ENCODE data around the gene CD82.

Gene CD82

DNA sequence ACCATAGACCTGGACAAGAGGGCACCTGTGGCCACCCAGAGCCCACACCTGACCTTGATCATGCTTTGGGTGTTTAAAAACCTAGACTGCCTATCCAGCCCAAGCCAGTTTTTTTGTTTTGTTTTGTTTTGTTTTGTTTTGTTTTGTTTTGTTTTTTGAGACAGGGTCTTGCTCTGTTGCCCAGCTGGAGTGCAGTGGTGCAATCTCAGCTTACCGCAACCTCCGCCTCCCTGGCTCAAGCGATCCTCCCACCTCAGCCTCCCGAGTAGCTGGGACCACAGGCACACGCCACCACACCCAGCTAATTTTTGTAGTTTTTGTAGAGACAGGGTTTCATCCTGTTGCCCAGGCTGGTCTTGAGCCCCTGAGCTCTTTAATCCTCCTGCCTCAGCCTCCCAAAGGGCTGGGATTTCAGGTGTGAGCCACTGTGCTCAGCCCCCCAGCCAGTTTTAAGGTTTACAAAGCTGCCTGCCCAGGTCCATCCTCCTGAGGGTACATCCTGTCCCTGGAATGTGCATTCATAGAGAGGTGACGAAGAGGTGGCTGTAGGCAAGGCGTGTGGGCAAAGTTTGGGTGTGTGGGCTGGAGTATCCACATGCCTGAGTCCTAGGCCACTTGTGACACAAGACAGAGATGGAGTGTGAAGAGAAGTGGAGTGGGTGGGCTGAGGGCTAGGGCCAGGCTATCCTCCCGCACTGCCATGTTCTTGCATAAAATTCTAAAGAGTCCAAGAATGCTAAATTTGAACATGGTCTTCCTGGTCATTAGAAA is 3.3 kb upstream of the CD82 start:
- DNase-seq, result no peak

DNA sequence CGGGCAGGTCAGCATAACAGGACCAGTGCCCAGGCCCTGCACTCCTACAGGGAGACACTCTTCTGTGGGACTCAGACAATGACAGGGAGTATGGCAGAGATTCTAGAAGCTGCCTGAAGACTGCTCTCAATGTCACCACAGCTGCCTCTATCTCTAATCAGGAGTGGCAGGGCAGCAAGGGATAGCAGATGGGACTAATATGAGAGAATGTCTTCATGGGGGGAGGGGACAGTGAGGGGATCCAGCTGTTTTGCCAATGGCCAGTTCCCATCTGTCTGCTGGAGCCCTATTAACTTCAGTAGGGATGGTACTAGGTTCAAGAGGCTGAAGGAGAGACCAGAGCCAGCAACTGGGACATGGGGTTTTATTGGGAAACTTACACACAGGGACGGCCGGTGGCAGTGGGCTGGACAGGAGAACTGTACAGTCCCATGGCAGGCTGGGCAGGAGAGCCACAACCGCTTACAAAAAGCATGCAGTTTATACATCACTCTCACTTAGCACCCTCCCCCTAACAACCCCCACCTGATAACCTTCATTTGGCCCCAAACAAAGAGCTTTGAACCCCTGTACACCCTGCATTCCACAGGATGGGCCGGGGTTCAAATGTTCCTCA is 2.5 kb upstream of the CD82 start:
- DNase-seq, result no peak

DNA sequence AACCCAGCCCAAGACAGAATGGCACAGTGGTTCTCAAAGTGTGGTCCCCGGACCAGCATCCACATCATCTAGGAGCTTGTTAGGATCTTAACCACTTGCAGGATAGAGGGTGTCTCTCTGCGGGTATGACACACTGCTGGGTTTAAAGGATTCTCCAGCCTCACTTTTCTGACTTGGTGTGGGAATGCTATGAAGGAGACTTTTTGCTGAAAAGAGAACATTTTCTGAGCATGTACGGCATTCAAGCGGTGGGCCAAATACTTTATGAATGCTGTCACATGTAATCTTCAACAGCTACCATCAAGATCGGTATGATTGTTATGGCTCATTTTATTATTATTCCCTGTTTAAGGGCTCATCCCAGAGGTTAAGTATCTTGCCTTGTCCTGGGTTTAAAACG is 1.8 kb upstream of the CD82 start:
- no peak for DNase-seq

DNA sequence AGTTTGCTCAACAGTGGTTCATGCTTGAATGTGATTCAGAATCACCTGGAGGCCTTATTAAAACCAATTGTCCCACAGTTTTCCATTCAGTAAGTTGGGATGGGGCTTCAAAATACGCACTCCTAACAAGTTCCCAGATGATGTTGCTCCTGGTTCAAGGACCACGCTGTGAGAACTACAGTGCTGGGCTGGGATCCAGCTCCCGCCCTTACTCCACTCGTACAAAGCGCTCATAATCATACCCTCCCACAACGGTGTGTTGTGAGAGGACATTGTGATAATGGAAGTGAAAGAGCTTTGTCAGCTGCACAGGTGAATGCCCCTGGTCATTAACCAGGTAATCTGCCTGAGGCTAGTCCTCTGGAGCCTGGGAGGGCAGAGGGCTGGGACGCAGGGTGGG is 1.3 kb upstream of the CD82 start:
- no peak for DNase-seq

DNA sequence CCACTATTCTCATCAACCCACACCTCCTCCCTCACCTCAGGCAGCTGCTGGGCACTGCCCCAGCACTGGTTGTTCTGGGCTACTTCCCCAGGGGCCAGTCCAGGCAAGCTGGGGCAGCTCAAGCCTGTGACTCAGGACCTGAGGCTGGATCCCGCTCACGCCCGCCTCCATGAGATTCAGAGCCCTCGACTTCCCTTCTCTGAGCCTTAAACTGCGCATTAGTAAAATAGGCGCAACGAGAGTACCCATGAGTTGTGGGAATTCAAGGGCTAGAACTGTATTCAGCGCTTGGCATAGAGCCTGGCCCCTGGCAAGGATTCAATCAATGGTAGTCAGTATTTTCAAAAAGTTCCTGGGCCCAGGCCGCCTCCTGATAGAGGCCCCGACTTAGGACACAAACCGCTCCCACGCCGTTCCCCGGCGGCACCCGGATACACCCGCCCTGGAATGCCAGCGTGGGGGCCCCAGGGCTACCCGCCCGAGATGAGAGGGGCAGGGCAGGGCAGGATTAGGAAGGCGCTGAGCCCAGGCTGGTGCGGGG is 723 bp upstream of the CD82 start:
- no peak for DNase-seq

DNA sequence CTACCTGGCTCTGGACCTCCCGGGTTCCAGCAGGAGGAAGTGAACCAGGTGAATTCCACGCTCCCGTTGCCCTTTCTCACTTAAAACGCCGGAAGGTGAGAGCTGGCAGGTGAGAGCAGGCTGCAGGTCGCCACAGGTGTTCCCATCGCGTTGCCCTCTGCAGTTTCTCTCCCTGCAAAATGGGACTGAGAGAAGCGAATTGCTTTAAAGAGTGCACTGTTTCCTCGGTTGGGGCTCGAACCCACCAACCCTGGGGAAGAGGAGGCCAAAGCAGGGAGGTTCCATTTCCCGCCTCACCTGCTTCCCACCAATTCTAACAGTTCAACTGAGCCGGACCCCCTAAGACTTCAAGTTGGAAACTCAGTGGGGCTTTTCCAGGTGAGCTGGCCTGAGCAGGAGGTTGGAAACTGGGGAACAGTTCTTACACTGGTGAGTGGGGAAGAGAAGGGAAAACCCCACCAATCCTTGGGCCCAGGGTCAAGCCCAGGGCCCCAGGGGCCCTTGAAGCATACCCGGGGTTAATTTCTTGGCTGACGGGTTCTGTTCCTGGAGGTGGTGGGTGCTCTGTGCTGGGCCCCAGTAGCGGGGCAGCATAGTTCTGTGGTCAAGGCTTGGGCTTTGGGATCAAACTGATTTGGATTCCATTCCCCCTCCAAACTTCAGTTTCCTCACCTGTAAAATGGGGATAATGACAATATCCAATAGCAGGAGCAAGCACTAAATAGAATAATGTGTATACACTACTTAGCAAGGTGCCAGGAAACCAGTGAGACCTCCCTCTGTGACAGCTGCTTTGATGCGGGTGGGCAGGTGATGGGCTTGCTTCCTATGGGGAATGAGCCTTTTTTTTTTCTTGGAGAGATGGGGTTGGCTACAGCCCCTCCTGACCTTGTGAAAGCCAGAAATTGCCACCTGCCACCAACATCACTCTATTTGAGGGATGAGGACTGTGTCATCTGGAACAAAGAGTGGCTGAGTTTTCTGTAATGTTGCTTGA is 788 bp downstream of the CD82 start:
- no peak for DNase-seq

DNA sequence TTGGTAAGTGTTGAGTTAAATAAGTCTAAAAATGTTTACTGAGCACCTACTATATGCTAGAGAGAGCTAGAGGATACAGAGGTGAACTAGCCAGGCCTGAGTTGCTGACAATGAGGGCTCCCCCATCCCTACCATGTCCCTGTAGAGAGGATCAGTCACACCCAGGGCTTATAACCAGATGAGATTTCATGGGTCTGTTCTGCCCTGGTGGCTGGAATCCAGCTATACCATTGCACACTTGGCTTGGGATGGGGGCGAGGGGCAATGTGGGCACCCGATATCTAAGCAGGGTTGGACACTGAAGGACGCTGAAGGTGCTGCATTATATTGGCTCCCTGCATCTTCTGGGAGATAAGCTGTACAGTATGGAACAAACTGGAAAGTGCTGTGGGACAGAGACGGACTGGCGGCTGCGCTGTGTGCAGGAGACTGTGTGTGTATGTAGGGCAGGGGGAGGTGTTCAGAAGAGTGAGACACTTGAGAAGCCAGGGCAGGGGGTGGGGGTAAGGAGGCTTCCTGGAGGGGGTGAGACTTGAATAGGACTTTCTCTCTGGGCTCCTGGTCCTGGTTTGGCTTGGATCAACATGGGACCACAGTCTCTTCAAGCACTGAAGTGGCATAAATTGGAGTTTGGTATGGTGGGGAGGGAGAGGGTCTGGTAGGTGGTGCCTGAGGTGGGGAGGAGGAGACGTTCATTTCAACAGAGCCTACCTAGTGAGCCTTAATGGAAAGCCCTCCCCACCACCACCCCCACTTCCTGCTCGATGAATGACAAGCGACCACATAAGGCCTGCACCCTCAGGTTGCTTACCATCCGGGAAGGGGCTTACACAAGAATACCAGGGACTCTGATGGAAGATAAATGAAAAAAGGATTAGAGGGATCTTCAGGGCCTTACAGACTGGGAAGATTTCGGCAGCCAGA is 1.8 kb downstream of the CD82 start:
- DNase-seq, result no peak

DNA sequence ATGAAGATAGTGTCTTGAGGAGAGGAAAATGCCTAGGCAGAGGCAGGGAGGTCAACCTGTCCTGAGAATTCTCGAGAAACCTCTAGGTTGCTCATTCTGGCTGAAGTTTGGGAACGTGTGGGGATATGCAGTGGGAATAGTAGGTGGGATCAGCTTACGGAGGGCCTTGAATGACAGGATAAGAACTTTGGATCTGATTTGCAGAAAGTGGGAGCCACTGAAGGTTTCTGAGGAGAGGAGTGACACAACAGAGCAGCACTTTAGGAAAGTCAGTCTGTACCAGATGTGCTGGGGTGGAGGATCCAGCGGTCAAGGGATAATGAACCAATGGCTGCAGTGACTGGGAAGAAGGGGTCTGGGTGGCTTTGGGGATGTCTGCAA is 2.4 kb downstream of the CD82 start:
- DNase-seq, result no peak

DNA sequence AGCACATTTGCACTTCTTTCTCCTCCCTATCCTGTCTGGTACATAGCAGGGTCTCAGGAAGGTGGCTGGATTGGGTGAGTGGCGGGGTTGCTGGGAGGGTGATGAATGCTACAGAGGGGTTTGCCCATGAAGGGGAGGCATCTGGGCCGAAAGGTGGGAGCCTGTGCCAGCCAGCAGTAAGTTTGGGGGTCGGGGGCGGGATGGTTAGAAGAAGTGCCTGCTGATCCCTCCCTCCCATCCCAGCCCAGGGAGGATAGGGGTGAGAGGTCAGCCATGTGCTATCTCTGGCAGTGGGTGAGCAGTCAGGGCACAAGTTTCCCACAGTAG is 2.8 kb downstream of the CD82 start:
- DNase-seq, result no peak

DNA sequence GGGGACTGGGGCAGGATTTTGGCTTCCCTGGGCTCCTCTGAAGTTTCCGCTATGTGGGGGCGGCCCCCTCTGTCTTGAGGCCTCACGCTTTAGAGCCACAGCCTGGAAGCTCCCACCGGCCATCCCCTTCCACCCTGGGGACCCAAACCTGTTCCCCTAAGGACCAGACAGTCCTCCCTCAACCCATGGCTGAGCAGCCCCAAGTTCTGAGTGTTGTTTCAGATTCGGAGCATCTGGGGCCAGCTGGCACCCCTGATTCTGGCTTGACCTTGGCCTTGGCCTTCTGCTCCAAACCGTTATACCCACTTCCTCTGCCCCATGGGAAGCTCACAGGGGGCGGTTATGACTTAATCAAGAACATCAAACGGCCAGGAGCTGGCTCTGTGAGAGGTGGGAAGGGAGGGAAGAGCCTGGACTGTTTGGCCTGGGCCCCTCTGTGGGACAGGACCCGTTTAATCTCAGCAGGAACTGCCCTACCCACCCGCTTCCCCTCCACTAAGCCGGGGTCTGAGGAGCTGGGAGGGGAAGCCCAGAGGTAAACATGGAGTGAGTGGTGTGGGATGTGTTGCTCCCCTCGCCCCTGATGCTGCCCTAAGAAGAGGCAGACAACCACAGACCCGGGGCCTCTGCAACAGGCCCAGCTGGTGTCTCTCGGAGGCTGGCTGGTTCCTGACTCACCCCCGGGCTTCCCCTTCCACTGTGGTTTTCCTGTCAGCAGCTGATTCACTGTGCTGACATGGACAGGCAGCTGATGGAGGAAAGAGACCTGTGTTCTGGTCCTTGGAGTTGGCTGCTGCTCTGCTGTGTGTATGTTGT is 3.4 kb downstream of the CD82 start:
- DNase-seq, result peak; percentile 57

DNA sequence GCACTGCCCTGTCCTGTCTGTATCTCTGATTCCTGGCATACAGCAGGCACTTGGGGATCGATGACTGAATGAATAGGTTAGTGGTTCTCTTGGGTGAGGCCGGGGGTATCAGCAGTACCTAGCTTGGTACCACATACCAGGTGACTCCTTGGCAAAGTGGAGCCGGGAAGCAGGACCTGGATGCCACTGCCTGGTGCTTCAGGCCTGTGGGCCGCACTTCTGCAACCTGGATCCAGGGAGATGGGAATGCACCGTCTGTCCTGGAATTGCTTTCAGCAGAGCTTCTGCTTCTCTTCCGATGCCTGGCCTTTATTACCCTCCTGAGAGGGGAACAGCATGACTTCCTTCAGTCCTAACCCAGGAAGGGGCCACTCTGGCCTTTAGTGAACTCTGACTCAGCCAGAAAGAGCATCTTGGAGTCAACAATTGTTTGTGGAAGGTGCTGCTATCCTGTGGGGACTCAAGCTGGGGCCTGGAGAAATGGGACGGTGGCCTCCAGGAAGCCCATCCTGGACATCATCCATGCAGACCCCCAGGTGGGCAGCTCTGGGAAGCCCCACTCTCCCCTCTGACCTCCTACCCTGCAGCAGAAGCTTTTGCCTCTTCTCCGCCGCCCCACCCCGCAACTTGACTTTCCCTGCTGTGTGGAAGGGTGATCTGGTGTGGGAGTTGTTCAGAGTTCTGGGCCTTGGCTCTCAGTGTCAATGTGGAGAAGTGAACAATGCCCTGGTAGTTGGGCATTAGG is 5.1 kb downstream of the CD82 start:
- DNase-seq, result no peak

DNA sequence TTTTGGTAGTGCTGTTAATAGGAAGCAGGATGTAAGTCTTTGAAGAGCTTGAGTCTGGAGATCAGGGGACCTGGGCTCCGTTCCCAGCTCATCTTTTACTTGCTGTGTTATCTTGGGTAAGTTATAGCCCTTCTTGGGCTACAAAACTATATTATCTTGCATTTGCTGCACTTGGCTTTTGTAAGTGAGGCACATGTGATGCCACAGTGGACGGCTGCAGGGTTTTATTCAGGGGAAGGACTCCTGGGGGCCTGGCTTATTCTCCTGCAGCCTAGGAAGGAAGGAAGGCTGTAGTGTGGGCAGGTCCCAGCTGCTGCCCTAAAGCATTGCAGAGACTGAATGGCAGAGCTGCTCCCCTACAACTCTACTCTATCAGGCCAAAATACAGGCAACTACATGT is 6.4 kb downstream of the CD82 start:
- no peak for DNase-seq

DNA sequence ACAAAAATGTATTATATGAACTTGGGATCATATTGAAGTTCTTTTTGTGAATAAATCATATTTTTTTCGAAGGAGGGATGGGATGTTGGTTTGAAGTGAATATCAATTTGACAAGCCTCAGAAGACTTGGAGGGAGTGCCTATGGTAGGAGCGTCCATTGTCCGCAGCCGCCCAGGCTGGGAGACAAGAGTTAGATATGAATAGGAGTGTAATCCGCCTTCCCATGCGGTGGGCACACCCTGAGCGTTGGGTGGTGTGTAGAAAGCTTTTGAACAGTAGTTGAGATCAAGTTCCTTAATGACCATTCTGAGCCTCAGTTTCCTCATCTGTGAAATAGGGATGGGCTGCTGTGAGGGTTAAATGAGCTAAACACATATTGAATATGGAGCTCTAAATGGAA is 7.0 kb downstream of the CD82 start:
- DNase-seq, result no peak

DNA sequence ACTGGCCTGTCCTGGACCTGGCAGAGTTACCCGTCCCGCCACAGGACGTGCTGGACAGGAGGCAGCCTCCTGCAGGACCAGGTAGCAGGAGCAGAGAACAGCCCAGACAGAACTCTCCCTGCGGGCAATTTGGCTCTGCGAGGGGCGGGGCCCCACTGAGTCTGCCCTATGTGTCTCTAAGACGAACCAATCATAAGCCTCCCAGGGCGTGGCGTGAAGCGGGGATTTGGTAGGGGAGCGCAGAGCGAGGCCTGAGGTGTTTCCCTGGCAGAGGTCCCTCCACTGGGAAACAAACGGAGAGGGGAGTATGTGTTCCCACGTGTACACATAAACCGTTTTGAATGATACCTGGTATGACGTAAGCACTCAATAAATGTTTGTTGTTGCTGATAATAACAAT is 7.4 kb downstream of the CD82 start:
- DNase-seq, result no peak

DNA sequence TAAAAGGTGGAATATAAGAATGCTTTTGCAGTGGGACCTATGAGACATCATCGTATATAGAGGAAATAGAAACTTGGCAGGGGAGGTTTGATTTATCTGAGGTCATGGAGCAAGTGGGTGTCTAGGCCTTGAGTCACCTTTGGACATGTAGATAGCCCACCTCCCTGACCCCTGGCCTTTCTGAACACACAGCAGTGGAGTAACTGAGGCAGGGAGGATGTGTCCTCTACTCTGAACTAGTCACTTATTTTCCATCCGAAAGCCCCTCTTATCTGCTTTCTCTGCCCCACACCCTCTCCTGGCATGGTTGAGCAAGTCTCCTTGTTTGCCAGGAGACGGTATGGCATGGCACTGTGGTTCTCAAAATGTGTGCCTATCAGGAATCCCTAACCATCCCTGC is 7.9 kb downstream of the CD82 start:
- no peak for DNase-seq

DNA sequence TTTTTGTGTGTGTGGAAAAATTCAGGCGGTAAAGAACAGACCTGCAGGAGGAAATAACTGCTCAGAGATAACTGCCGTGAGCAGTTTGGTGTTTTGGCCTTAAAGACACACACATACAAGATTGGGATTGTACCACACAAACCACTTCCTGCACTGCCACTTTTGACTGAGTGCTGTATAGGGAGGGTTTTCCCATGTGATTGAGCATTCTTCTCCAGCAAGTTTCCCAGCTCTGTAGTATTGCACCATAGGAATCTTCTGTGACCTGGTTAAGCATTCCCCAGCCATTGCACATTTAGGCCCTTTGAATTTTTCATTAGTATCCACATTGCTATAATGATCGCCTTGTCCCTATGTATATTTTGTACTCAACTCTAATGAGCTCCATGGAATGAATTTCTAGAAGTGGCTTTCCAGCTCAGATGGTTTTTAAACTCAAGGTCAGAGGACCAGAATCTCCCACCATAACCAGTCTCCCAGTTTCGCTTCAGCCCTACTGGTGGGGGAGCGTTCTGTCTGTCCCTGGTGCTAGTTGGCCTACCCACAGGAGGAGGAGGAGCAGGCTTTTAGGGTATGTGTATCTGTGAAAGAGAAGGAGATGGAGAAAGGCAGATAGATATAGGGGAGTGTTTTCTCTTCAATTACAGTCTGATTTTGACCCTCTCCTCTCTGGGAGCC is 9.3 kb downstream of the CD82 start:
- DNase-seq, result no peak

DNA sequence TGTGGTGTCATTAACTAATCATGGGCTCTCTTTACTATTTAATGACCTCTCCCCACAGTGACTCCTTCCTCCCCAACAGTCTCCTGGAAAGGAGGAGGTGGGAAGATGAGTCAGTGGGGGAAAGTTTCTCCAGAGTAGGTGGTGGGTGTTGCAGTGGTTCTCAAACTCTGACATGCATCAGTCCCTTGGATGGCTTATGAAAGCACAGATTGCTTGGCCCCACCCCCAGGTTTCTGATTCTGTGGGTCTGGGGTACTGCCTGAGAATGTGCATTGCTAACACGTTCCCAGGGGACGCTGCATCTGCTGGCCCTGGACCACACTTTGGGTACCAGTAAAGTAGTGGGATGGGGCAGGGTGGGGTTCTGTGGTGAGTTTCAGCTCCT is 9.8 kb downstream of the CD82 start:
- DNase-seq, result no peak

DNA sequence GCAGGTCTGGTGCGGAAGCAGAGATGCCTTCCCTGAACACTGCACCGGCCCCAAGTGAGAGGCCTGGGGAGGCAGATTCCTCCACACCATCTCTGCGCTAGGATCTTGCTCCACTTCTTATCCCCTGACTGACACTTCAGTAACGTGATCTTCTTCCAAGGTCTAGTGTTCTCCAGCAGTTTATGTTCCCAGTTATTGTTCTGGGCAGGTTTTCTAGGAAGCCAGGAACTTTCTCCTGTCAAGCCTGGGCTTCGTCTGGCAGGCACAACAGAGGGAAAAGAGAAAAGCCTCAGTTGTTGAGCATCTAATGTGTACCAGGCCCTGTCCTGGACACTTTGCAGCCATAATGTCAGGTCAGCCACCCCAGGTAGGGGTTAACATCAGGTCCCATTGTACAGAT is 10.5 kb downstream of the CD82 start:
- no peak for DNase-seq

DNA sequence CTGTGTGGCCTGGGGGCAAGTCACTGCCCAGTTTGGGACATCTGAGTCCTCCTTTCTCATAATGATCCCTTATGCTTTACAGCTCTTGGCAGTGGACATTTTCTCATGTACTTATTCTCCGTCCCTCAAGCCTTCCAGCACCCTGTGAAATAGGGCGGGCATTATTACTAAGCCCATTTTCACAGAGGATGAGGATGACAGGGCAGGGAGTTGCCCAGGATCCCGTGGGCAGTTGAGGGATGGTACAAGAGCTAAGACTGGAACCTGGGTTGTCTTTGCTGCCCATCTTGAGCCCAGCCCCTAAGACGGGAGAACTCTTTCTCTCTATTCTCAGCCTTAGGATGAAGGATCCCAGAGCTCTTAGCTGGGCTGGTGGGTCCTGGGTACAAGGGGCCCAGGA is 11.2 kb downstream of the CD82 start:
- no peak for DNase-seq

DNA sequence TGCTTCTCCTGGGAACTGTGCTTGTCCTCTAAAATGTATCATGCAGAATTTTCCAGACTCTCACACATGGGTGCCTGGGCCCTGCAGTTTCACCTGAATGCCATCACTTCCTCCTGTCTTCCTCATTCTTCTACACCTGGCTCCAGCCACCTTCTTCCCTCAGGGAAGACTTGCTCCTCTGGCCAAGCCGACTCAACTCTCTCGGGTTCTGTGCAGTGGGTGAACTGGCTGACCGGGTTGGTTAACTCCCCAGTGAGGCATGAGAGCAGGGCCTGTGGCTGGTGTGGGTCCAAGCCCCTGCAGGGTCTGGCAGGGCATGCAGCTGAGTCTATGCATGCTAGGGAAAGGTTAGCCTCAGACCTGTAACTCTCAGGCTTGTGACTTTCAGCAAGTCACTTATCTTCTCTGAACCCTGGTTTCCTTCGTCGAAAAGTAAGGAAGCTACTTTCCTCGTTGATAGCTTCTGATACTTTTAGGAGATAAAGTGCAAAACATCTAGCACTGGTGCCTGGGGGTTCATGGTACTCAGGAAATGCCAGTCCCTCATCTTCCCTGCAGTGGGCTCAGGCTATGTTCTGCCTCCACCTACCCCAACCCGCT is 11.9 kb downstream of the CD82 start:
- no peak for DNase-seq

Measured in GOT3 (cell line).